ENCODE results near the gene AOAH. TPM values are rescaled to one million over a fixed set of nuclear protein-coding genes. Genes with fewer than 3 reads are reported as not detected.

Gene AOAH
- total and polyA plus RNA-seq, 2 donors (not counting 3 experiments of a cell fraction or from before 2014, with no cell fraction given), result not detected

GRCh38 chr7:36623247-36623646 lies 101.0 kb downstream of the AOAH start:
- POLR2A ChIA-PET, result no interaction called here
- Histone ChIP-seq H2AFZ (ENCODE audit: low read depth, low read length) (no peak overlapping the region), H3K36me3 (ENCODE audit: control insufficient read depth in 2 of 2, extremely low read depth in 1 of 2, insufficient read depth in 2 of 2, low read length in 2 of 2) (no peaks in the 10 kb centered on the region), H3K4me3 (replicated peaks in 1 of 3; ENCODE audit: insufficient read depth in 1 of 3, low read depth in 1 of 3, low read length in 3 of 3) (no peak overlapping the region), H3K27ac (ENCODE audit: insufficient read depth, low read depth, low read length) (no peak overlapping the region), H3K79me2 (ENCODE audit: control insufficient read depth, insufficient read depth, low read length) (no peaks in the 10 kb centered on the region), H4K20me1 (replicated peaks; ENCODE audit: control insufficient read depth, extremely low read depth, insufficient read depth, low read length) (no peaks in the 10 kb centered on the region), H3K9me1 (replicated peaks; ENCODE audit: control insufficient read depth, extremely low read depth, insufficient read depth, low read length) (no peaks in the 10 kb centered on the region), H3K9ac (replicated peaks; ENCODE audit: extremely low read depth, insufficient read depth, low read length) (no peak overlapping the region), H3K4me1 (ENCODE audit: control insufficient read depth, extremely low read depth, insufficient read depth, low read length) (no peaks in the 10 kb centered on the region), H3K27me3 (ENCODE audit: control insufficient read depth in 2 of 2, insufficient read depth in 2 of 2, low read length in 2 of 2) (no peaks in the 10 kb centered on the region), H3K9me3 (replicated peaks; ENCODE audit: control insufficient read depth, insufficient read depth, low read length) (no peaks in the 10 kb centered on the region), H3K4me2 (ENCODE audit: insufficient read depth, low read length) (no peak overlapping the region)
- TF ChIP-seq GATA2 (IDR thresholded peaks at IDR 0.05; ENCODE audit: insufficient read depth, insufficient read length, low read depth, low read length) (no peak), JUN (IDR thresholded peaks at IDR 0.05; ENCODE audit: borderline replicate concordance, insufficient read depth, insufficient read length, low read depth) (no peak), EZH2 (IDR thresholded peaks at IDR 0.05; ENCODE audit: borderline replicate concordance, low read depth, low read length, severe bottlenecking) (no peak), MAX (IDR thresholded peaks at IDR 0.05; ENCODE audit: insufficient read depth, insufficient read length) (no peak), POLR2A (IDR thresholded peaks at IDR 0.05; ENCODE audit: low read depth, low read length) (no peak), POLR2AphosphoS5 (IDR thresholded peaks at IDR 0.05; ENCODE audit: insufficient read depth, low read depth, low read length) (no peak)
- no TSS peak for BruUV-seq (replicated peaks)
- no peak for DNase-seq (ENCODE audit: low read depth, low spot score)
- dilution Hi-C loops (cut with MboI; ENCODE audit: extremely low pct_ligation_motif_present, low sequenced_read_pairs) (no loop called here), intact Hi-C loops (cut with micrococcal nuclease) (no loop called here)
- no peak for FAIRE-seq
- CTCF ChIA-PET, result no interaction called here

DNA sequence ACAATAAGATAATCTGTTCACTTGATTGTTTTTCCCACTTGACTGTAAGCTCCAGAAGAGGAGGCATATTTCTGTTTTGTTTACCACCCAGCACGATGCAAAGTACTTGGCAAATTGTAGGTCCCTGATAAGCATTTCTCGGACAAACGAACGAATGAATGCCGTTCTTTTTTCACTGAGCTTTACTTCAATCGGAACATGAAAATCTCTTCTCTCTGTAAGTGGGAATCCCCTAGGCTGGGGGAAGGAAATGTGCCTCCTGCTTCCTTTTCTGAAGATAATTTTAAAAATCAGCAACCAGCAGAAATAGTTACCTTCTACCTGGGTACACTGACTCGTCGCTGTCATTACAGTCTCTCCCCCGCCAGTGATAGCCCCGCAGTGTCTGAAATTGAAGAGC lies 102.9 kb downstream of the AOAH start:
- Histone ChIP-seq H3K27me3 (ENCODE audit: control insufficient read depth in 2 of 2, insufficient read depth in 2 of 2, low read length in 2 of 2) (no peaks in the 10 kb centered on the region), H3K9me3 (replicated peaks; ENCODE audit: control insufficient read depth, insufficient read depth, low read length) (no peaks in the 10 kb centered on the region), H3K4me1 (ENCODE audit: control insufficient read depth, extremely low read depth, insufficient read depth, low read length) (no peaks in the 10 kb centered on the region), H2AFZ (ENCODE audit: low read depth, low read length) (no peak overlapping the region), H4K20me1 (replicated peaks; ENCODE audit: control insufficient read depth, extremely low read depth, insufficient read depth, low read length) (no peaks in the 10 kb centered on the region), H3K4me3 (replicated peaks in 1 of 3; ENCODE audit: insufficient read depth in 1 of 3, low read depth in 1 of 3, low read length in 3 of 3) (no peak overlapping the region), H3K79me2 (ENCODE audit: control insufficient read depth, insufficient read depth, low read length) (no peaks in the 10 kb centered on the region), H3K36me3 (ENCODE audit: control insufficient read depth in 2 of 2, extremely low read depth in 1 of 2, insufficient read depth in 2 of 2, low read length in 2 of 2) (no peaks in the 10 kb centered on the region), H3K27ac (ENCODE audit: insufficient read depth, low read depth, low read length) (no peak overlapping the region), H3K4me2 (ENCODE audit: insufficient read depth, low read length) (no peak overlapping the region), H3K9ac (replicated peaks; ENCODE audit: extremely low read depth, insufficient read depth, low read length) (no peak overlapping the region), H3K9me1 (replicated peaks; ENCODE audit: control insufficient read depth, extremely low read depth, insufficient read depth, low read length) (no peaks in the 10 kb centered on the region)
- DNase-seq (ENCODE audit: low read depth, low spot score), result no peak
- dilution Hi-C loops (cut with MboI; ENCODE audit: extremely low pct_ligation_motif_present, low sequenced_read_pairs), result no loop called here
- CTCF ChIA-PET, result no interaction called here
- POLR2A ChIA-PET, result no interaction called here
- intact Hi-C loops (cut with micrococcal nuclease), result no loop called here
- FAIRE-seq, result no peak
- TF ChIP-seq MAX (IDR thresholded peaks at IDR 0.05; ENCODE audit: insufficient read depth, insufficient read length), result no peak
- TF ChIP-seq POLR2A (IDR thresholded peaks at IDR 0.05; ENCODE audit: low read depth, low read length), result no peak
- TF ChIP-seq POLR2AphosphoS5 (IDR thresholded peaks at IDR 0.05; ENCODE audit: insufficient read depth, low read depth, low read length), result no peak
- no peak for TF ChIP-seq GATA2 (IDR thresholded peaks at IDR 0.05; ENCODE audit: insufficient read depth, insufficient read length, low read depth, low read length)
- TF ChIP-seq FOS (IDR thresholded peaks at IDR 0.05; ENCODE audit: borderline replicate concordance, insufficient read depth, low read length), result no peak
- no peak for TF ChIP-seq CTCF (IDR thresholded peaks at IDR 0.05; ENCODE audit: extremely low read depth in 1 of 2, insufficient read depth in 1 of 2, low read depth in 1 of 2, low read length in 2 of 2)
- no peak for TF ChIP-seq EZH2 (IDR thresholded peaks at IDR 0.05; ENCODE audit: borderline replicate concordance, low read depth, low read length, severe bottlenecking)
- TF ChIP-seq MYC (IDR thresholded peaks at IDR 0.05; ENCODE audit: low read depth, low read length), result no peak
- no peak for TF ChIP-seq JUN (IDR thresholded peaks at IDR 0.05; ENCODE audit: borderline replicate concordance, insufficient read depth, insufficient read length, low read depth)
- BruUV-seq (replicated peaks), result no TSS peak

All from endothelial cell of umbilical vein (primary cell).